Stimulated activated CD8-positive, alpha-beta memory T cell treated with anti-CD3 and anti-CD28 coated beads, Interleukin-7, amount 100 ng/mL, for 1 hour (primary cell): ENCODE results near the gene MCTP2.

Source experiments
- DNase-seq, 2 donors: peaks; one replicate each; pipeline ENCODE4 v3.0.0-alpha.2; 2020; ENCODE audit warnings: low read depth in 2 of 2

The MCTP2 gene

DNA sequence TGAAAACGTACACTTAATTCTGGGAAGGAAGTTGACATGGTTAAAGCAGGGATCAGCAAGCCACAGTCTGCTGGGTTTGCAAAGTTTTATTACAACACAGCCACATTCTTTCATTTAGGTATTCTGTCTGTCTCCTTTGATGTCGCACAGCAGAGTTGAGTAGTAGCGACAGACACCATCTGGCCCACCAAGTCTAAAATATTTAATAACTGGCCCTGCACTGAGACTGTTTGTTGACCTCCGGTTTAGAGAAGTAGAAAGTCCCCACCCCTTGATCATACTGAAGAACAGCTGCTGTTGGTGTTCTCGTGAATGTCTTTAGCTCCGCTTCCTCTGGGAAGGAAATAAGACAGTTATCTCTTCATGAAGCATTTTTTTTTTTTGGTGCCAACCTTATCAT lies 66.2 kb downstream of the MCTP2 start:
- DNase-seq, result no peak

DNA sequence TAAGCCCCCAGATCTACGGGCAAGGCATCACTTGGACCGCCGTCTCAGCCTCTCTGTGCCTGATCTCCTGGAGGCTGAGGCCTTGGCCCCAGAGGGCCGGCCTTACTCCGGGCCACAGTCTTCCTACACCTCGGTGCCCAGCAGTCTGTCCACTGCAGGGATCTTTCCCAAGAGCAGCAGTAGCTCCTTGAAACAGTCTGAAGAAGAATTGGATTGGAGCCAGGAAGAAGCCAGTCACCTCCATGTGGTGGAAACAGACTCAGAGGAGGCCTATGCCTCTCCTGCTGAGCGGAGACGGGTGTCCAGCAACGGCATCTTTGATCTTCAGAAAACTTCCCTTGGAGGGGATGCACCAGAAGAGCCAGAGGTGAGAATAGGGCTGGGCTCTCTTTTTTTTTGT lies 67.0 kb downstream of the MCTP2 start:
- DNase-seq, result no peak

DNA sequence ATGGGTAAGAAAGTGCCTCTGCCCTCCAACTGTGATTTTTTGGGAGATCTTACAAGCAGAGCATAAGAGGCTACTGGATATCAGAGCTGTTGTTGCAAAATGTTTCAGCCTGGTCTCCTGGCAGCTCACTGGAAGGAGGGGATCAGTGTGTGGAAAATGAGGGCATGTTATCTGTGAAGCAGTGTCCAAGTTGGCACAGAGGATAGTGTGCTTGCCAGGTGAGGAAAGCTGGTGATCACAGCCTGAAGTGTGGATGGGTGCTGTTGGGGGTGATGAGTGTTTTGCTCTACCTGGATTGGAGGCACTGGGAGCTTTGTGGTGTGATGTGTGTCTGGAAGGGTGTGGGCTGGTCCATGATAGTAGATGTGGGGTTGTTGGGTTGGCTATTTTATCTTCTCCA lies 69.3 kb downstream of the MCTP2 start:
- DNase-seq, result no peak

DNA sequence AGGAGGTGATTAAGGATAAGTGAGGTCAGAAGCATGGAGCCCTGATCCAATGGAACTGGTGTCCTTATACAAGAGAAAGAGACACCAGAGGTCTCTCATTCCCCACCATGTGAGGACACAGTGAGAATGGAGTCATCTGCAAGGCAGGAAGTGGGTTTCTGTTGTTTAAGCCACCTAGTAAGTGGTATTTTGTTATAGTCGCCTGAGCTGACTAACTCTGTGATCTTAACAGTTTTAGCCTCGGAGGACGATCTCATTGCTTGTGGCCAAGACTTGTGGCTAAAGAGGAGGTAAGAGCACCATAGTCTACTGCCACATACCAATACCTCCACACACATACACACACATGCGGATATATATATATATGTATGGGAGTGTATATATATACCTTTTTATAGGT lies 73.8 kb downstream of the MCTP2 start:
- no peak for DNase-seq

DNA sequence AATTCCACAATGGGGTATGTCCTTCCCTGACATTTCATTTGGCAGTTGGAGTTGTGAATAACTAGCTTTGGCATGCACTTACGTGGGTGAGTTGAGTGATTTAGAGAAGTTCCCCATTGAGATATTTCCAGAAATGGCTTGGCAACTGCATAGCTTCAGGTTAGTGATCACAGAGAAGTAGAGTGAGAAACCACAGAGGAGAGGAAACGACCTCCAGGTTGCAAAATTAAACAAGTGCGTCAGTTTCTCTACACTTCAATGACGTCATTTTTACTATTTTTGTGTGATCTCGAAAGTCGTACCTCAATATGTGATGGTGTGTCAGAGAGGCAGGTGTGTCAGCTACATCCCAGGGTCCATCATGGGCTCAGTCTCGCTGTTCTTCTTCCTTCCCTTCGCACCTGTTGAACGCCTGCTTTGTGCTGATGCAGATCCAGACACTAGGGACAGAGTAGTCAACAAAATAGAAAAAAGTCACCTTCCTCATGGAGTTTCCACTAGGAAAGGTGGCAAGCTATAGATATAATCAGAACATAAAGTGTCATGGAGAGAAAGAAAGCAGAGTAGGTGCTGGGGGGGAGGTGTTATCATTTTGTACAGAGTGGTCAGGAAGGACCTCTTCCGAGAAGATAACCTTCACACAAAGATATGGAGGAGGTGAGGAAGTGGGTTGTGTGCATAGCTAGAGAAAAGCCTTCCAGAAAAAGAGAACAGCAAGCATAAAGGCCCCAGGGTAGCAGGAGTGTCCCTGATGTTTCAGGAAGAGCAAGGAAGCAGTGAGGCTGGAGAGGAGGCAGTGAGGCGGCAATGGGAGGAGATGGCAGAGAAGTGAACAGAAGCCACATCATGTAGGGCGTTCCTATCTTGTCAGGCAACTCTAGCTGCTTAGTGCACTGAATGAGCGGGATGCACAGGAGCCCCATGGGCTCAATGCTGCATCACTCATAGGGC lies 75.6 kb downstream of the MCTP2 start:
- DNase-seq, result no peak

DNA sequence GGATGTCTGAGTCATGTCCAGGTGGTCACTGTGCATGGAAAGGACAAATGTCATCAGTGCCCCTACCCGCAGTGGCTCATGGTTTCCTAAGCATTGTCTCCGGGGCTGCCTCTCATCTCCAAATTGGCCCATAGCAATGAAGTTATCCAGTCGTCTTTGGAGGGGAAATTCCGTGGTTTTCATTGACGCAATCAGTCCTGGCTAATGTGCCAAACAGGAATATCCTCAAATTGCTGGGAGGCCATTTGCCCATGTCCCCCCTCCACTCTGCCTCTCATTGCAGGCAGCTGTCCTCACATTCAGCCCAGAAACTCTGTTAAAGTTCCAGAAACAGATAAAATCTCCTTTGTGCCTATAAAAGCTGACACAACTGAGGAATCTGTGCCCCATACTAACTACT lies 81.6 kb downstream of the MCTP2 start:
- DNase-seq, result no peak

DNA sequence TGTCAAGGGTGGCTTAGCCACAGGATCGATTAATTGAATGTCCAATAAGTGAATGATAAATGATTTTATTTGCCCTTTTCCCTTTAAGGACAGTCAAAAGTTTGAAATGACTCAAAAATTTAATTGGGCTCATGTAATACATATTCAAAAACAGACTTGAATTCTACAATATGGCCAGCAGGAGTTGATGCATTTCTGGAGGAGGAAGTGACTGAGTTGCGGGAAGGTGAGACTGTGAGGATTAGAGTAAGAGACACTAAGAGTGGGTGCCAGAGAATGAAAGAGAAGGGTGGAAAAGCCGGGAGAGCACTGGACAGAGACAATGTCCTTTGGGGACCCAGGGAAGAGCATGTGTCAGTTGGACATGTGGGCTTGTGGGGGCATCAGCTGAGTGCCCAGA lies 83.3 kb downstream of the MCTP2 start:
- DNase-seq, result no peak

DNA sequence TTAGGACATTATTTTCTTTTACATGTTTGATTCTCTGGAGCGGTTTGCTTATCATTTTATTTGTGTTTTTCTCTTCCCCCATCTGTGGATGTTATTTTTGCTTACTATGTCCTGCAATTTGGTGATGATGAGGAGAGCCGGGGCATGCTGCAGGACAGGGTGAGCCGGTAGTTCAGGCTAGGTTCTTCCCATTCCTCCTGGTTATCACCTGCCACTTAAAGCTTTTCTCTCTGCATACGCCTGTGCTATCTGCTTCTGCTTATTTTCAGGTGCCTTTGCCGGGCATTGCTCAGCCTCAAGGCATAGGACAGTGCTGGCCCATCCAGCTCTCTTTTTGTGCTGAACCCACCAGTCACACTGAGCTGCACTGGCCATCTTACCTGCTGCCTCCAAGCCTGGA lies 85.8 kb downstream of the MCTP2 start:
- no peak for DNase-seq

DNA sequence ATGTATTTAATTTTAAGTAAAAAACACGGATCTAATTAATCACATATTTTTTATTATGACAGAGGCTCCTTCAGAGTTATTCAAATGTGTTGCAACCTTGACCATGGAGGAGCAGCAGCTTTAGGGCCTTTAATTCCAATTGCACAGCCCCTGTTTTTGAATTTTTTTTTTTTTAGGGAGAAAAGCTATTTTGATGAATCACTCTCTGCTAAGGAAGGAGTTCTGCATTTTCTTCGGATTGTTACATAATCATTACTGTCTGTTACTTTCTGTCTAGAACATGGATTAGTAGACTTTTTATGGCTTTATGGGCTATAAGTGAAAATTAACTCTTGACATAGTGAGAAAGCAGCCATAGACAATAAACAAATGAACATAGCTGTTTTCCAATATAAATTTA lies 90.8 kb downstream of the MCTP2 start:
- no peak for DNase-seq

DNA sequence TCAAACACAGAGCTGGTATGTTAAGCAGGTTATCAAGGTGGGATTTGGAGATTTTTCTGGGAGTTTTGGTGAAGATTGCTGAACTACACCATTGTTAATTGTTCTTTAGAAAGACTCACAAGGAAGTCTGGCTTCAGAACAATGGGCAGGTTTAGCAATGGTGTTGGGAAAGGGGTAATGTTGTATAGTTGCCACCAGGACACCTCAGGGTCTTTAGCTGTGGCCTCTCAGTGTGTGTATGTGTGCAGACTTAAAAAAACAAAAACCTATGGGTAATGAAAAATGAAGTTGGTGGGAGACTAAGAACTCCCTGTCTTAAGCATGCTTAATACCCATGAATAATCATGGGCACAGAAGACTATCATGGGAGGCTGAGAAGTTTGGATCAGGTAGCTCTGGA lies 91.7 kb downstream of the MCTP2 start:
- DNase-seq, result no peak

DNA sequence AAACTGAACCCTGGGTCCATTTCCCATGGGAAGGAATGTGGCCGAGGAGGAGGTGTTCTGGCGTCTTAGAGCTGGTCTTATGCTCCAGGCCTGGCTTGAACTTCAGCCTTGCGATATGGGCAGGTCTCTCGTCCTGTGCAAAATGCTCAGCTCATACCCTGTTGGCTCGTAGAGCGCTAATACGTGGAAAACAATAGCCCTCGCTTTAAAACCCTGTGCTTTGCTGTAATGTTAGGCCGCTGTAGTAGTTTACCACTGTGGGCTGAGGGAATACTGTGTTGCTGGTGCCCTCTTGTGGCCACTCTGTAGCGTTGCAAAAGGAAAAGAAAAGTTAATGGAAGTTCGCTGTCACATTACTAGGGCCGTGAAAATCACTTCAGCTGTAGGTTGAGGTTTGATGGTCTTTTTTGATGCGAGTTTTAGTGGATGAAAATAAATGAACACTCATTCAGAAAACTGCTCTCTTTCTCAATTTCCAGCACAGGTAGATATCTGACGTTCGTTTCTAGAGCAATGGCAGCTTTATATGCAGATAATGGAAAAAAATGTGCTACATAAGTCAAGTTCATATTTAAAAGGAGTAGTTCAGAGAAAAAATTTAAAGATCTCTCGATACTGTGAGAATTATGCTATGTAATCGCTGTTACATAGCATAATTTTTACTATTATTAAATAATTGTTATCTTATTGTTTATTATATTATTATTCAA lies 92.9 kb downstream of the MCTP2 start:
- peak; percentile 19 to 40 for DNase-seq

DNA sequence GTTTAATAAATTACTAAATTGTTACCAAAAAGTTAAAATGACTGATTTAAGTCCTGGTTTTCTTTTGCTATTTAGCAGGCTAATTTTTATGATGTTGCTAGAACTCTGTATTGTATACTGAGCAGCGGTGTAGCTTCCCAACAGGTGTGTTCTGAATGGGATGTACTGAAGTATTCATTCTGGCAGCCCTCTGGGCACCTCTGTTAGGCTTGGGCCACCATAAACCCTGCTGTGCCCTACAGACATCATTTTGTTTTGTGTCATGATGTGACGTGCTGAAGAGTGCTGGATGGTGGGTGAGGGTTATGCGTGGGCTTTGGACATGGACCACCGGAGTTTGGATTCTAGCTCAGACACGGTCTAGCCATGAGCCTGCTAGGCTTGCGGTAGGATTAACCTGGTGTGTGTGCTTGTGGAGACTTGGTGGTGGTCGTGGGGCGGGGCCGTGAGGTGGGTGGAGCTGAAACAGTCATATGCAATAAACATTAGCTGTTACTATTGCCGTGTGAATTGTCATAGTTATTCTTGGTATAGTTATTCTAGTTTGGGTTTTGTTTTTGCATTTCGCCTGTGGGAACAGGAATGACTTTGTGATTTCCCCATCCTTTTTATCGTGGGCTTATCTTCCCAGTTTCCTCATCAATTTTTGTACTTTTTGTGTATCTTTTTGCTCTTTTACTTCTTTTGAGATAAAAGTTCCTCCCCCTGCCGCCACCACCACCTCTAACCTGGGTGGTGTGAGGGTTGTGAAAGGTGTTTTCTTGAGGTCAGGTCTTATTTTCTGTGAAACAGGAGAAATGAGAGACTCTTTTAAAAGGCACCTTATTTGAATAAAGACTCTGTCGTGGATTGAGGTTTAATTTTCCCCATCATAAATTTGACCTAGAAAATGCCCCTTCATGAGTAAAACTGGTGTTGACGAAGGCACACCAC lies 93.7 kb downstream of the MCTP2 start:
- no peak for DNase-seq

DNA sequence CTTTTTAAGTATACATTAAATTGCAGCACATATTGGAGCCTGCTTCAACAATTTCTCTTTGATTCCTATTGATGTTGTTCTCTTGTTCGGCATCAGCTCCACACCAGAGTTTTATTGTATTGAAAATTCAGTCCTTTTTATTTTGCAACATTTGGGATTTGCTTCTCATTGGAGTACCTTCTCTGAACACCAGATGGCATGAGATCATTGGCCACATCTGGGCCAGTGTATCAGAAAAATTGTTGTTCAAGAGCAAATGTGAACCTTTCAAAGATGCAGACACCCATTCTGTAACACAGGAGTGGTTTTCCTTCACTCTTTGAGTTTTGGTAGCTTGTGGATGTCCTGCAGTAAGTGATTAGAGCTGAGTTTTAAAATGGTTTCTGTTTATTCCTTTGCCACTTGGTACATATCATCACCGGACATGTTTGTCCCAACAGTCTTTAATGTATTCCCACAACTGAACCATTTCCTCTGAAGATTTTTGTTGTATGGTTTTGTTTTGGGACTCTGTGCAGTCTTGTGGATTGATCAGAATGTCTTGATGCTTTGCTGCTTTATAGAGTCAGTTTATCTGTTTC lies 96.1 kb downstream of the MCTP2 start:
- no peak for DNase-seq

DNA sequence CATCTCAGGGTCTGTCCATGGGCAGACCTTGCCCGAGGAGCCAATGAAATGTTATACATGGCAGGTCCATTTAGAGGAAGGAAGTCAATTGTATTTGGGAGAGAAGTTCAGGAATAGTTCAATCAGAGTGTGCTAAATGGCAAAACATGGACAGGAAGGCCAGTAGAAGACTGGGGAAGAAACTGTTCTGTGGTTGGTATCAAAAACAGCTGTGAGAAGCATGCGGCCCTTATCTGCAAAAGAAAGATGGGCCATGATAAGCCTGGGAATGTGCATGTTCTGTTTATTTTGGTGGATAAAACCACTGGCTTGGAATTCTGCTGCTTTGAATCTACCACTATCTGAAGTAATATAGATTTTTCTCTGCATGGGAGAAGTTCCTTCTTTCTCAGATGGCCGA lies 100.4 kb downstream of the MCTP2 start:
- DNase-seq, result no peak

DNA sequence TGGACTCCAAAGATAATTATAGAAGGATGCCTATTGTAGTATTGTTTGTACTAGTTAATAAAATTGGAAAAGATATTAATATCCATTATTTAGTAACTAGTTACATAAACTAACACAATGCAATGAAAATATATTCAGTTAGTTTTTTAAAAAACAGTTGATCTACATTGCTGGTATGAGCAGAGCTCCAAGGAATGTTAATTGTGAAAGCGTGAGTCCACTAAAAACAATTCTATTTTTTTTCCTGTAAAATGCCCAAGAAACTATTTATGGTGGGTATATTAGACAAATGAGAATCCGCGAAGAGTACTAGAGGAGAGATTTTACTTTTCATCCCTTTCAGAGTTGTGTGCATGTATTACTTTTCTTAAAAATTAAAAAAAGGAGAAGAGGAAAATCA lies 104.3 kb downstream of the MCTP2 start:
- DNase-seq, result no peak

DNA sequence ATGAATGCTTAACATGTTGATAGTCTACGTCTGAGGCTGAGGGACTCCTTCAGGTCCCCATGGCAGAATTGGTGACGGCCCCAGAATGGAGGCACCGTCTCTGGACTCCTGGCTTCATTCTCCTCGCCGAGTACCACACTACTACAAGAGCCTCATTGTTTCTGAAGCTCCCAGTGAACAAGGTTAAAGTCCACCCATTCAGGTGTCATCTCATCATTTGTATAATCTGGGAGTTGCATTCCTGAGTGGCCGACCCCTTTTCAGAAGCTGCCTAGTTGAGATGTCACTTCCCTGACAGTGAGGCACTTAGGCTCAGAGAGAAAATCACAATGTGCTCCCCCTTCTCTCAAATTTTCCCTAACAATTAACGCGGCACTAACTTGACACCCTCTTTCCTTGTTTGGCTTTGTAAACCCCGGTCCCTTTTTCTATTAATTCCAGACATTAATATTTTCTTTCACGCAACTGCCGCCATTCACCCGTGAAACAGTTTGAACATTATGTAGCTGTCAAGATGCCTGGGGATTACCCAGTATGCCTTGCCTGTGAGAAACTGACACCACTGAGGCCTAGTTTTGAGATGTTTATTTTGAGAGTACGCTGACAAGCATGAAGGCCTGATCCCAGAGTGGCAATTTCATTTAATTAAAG lies 105.6 kb downstream of the MCTP2 start:
- DNase-seq, result no peak

DNA sequence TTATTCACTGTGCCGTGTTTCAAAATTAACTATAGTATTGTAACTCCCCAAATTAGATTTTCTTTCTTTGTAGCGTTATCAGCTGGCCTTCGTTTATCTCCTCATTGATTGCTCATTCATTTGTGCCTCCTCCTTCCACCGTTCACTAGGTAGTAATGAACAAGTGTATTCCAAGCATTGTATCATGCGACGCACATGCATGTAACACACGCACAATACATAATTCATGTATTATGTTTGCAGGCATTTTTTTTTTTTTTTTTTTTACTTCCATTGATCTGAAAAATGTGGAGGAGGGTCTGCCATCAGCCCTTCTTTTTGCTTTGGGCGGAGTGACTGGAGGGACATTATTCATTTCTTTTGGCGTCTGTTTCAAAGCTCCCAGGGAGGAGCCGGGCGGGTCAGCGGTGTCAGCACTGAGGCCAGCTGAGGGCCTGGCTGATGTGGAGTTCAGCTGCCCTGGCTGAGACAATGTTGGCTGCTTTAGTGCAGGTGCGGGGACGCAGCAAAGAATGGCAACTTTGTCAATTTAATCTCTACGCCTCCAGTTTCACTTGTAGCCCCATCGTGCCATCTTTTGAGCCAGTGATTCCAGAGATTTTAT lies 107.0 kb downstream of the MCTP2 start:
- DNase-seq, result no peak

DNA sequence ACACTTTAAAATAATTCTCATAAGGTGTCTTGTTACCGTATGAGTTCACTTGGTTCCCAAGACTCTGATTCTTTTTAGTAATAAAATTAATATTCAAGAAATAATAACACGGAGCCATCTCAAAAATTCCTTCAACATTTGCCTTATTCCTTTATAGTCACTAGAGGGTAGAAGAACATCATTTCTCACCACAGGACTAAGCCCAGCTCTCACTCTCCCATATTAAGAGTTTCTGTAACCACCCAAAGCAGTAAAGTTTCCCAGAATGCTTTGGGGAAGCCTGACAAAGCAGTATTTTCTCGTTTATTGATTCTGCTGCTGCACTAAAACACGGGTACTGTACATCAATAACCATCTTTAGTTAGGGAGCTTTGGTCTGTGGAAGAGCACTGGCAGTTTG lies 114.9 kb downstream of the MCTP2 start:
- DNase-seq, result no peak

DNA sequence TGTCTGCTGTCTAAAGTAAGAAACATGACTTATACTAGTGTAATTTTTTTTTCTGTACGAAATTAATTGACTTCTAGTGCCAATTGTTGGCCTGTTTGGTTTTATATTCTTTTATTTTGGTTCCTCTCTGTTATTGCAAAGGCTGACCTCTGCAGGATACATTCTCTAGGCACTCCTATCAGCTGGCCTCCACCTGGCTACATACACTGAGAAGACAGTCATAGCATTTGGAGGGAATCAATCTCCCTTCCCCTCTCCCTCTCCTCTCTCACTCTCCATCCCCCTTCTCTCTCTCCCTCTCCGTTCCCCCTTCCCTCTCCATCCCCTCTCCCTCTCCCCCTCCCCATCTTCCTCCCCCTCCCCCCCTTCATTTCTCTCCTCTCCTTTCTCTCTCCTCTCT lies 116.7 kb downstream of the MCTP2 start:
- DNase-seq, result no peak

DNA sequence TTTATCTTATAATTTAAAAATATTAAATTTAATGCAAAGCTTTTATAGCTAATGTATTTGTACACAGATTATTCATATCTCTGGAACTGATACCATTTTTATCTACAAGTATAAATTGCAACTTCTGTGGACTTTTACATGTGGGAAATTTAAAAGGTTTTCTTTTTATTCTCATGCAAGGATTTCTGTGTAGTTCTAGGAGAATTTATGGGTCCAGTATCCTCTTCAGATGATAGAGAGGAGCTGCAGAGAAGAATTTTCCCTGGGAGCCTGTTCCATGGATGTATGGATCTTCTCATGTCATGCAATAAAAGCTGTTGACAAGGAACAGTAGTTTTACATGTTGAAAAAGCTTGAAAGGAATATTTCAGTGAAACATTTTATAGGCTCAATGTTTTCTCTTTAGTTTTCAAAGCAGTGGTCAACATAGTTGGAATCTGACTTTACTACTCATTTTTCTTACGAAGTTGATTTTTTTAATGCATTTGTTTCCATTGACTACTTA lies 119.7 kb downstream of the MCTP2 start:
- no peak for DNase-seq
